Measurements from ENCODE around the gene CFAP97D2. TPM values are rescaled to one million over a fixed set of nuclear protein-coding genes. Genes with fewer than 3 reads are reported as not detected.
A peak's percentile ranks its signal among the peaks of the same experiment; 100 is the strongest.
"Not testable (repeated sequence)": the region's sequence is repeated elsewhere in the genome, so short reads cannot be mapped to it uniquely, and the experiment has no call there.

The CFAP97D2 gene
- total RNA-seq, 2 experiments from 2014 or later: not detected

DNA sequence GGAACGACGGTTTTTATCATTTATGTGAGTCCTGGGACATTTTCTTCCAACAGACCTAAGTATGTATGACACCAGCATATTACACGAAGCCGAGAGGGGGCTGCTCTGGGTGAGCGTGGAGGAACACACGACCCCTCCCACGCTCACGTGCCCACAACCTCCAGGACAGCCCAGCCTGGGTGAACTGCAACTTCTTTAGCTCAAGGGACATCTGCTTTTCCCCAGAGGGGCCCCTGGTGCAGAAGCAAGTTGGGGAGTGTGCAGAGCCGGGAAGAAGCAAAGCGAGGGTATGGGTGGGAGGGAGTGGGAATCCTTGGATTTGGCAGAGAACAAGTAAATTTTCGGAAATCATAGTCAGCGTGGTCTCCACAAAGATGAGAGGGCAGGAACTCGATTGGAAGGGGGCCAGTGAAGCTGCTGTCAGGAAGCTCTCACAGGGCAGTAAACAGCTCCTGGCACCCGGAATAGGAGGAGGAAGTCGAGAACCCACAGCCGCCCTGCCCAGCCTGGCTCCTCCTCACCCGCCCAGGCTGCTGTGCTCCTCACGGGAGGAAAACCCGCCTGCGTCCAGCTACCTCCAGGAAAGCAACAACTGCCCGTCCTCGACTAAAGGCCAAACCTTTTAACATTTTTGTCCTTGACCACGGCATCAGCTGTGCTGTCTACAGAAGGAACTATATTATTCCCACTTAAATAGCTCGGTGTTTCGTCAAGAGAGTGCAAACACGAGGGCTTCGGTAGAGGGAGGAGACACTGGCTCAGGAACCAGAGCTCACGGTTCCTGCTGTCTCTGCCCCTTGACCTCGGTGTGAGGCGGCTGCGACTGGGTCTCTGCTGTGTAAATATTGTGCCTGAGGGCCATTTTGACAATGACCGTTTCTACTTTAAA lies 17.2 kb upstream of the CFAP97D2 start:
- H3K9me3 Mint-ChIP-seq (ENCODE audit: insufficient read depth): no peaks in the 10 kb centered on the region
- peaks cover 27% of the 10 kb centered on the region for H3K27me3 Mint-ChIP-seq (ENCODE audit: low read depth)
- H3K36me3 Mint-ChIP-seq (ENCODE audit: low read depth): no peaks in the 10 kb centered on the region
- H3K27ac Mint-ChIP-seq: peak overlapping the region; percentile 73
- H3K4me1 Mint-ChIP-seq (ENCODE audit: low read depth): peaks cover 45% of the 10 kb centered on the region
- peak; percentile 75 for ATAC-seq
- POLR2A ChIA-PET: interaction anchor here (0.9 to 1.8 kb wide), 2 partner anchors 31 to 33 kb away, joined by 3 to 8 read pairs; no protein-coding TSS in a partner anchor
- CTCF ChIA-PET: interaction anchor here (0.8 to 1.3 kb wide), 3 partner anchors 12 to 19 kb away, joined by 3 to 4 read pairs (median 3); no protein-coding TSS in a partner anchor
- H3K4me3 Mint-ChIP-seq: peak overlapping the region; percentile 51
- no peak for DNase-seq

DNA sequence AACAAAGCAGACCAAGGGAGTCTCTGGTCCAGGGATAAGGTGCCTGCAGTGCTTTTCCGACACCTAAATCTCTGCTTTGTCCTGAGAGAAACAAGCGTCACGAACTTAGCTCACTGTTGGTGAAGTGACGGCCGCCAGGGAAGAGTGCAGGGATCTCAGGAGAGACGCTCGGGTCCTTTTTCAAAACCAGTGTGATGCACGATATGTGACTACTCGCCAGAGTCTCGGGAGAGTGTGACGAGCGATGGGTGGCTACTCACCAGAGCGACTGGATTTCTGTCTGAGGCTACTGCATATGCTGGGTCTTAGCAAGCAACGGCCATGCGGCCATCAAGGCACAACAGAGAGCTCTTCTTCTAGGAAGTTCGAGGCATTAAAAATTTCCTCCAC lies 16.5 kb upstream of the CFAP97D2 start:
- H3K27ac Mint-ChIP-seq: peak overlapping the region; percentile 23
- H3K27me3 Mint-ChIP-seq (ENCODE audit: low read depth): peaks cover 30% of the 10 kb centered on the region
- peaks cover 44% of the 10 kb centered on the region for H3K4me1 Mint-ChIP-seq (ENCODE audit: low read depth)
- DNase-seq (no peak), ATAC-seq (no peak)
- H3K9me3 Mint-ChIP-seq (ENCODE audit: insufficient read depth): no peaks in the 10 kb centered on the region
- no peak overlapping the region for H3K4me3 Mint-ChIP-seq
- H3K36me3 Mint-ChIP-seq (ENCODE audit: low read depth): no peaks in the 10 kb centered on the region
- POLR2A ChIA-PET: interaction anchor here (1.8 kb wide), 1 partner anchor 33 kb away, joined by 8 read pairs; no protein-coding TSS in a partner anchor
- CTCF ChIA-PET: interaction anchor here (0.8 to 1.3 kb wide), 3 partner anchors 11 to 20 kb away, joined by 3 to 4 read pairs (median 3); no protein-coding TSS in a partner anchor

DNA sequence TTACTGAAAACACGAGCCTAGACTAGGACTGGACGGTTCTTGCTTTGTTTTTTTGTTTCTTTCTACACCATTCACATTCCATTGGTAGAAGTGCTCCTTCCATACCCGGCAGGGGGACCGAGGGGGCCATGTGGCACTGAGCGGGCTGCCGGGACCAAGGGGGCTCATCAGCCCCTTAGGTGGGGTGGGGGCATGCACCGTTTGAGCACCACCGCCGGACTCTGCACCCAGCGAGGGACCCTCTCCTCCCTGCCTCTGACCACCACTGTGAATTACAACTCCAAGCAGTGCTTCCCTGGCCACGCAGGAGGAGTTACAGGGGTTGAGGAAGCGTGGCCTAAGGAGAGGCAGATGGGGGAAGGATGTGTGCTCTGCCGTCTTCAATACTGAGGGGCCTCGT lies 15.0 kb upstream of the CFAP97D2 start:
- CTCF ChIA-PET: no interaction called here
- ATAC-seq (no peak), DNase-seq (no peak)
- no peaks in the 10 kb centered on the region for H3K9me3 Mint-ChIP-seq (ENCODE audit: insufficient read depth)
- H3K4me3 Mint-ChIP-seq: no peak overlapping the region
- H3K27ac Mint-ChIP-seq: no peak overlapping the region
- POLR2A ChIA-PET: no interaction called here
- H3K36me3 Mint-ChIP-seq (ENCODE audit: low read depth): no peaks in the 10 kb centered on the region
- peaks cover 24% of the 10 kb centered on the region for H3K27me3 Mint-ChIP-seq (ENCODE audit: low read depth)
- H3K4me1 Mint-ChIP-seq (ENCODE audit: low read depth): peaks cover 37% of the 10 kb centered on the region

DNA sequence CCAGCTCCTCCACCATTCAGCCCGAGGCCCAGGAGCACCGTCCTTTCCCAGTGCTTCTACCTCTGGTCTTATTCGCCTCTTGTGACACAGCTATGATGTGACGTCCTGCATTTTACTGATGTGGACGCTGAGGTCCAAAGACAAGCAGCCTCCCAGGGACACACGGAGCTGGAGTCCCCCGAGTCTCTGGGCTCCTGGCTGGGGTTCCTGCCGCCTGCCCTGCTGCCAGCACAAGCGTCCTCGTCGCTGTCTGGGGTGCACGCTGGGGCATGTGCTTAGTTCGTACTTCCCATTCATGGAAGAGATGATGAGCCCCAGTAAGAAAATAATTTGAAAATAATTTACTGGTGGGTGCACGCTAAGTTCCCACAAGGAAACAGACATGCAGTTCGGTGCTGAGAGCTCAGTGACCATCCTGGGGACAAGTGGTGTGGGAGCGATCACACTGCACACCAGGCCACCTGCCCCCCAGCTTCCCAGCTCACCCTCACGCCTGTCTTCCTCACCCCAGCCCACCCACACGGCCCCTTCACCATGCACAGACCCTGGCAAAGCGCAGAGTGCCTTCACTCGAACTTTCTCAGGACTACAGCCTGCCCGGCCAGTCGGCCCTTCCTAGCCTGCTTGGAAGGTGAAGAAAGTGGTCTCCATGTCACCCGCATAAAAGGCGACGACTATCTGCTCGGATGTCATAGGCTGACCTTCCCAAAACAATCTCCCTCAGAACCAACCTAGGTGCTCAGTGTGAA lies 14.2 kb upstream of the CFAP97D2 start:
- POLR2A ChIA-PET: no interaction called here
- CTCF ChIA-PET: interaction anchor here (1.5 kb wide), 1 partner anchor 61 kb away, joined by 3 read pairs; no protein-coding TSS in a partner anchor
- Mint-ChIP-seq H3K27me3 (ENCODE audit: low read depth) (peaks cover 20% of the 10 kb centered on the region), H3K36me3 (ENCODE audit: low read depth) (no peaks in the 10 kb centered on the region), H3K4me1 (ENCODE audit: low read depth) (peaks cover 32% of the 10 kb centered on the region), H3K9me3 (ENCODE audit: insufficient read depth) (no peaks in the 10 kb centered on the region), H3K27ac (no peak overlapping the region), H3K4me3 (no peak overlapping the region)
- no peak for DNase-seq
- no peak for ATAC-seq

DNA sequence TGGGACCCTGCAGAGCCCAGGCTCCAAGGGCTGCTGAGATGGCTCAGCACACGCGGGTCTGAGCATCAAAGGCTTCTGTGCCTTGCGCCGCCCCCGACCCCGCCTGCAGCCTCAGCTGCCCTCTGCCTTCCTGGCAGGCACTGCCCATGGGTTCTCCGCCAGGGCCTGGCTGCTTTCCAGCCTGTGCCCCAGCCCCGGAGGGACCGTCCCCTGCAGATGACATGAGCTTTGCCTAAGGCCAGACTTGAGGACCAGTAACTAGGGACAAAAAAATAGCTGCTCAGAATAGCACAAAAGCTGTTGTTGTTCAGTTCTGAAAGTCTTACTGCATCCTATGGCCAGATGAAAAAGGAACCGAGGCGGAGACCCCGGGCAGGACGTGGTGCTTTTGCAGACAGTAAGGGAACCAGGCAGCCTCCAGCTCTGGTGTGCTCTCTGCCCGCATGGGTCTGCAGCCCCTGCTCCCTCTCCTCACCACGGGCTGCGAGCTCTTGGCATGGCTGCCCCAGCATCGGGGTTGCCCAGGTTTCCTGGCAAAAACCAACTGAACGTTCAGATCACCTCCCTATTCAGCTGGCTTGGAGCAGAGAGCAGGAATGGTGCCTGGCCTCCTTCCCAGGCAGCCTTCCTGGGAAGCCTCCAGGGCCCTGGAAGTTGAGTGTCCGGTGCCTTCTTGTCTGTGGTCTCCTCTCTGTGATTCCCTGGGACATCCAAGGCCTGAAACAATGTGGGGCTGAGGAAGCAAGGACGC lies 12.5 kb upstream of the CFAP97D2 start:
- Mint-ChIP-seq H3K4me3 (no peak overlapping the region), H3K9me3 (ENCODE audit: insufficient read depth) (peaks cover under 1% of the 10 kb centered on the region), H3K36me3 (ENCODE audit: low read depth) (no peaks in the 10 kb centered on the region), H3K27ac (no peak overlapping the region), H3K4me1 (ENCODE audit: low read depth) (peaks cover 19% of the 10 kb centered on the region), H3K27me3 (ENCODE audit: low read depth) (peaks cover 10% of the 10 kb centered on the region)
- ChIA-PET CTCF (interaction anchor here (1.5 kb wide), 2 partner anchors 9 to 59 kb away, joined by 3 read pairs; no protein-coding TSS in a partner anchor), POLR2A (no interaction called here)
- ATAC-seq: no peak
- DNase-seq: no peak

DNA sequence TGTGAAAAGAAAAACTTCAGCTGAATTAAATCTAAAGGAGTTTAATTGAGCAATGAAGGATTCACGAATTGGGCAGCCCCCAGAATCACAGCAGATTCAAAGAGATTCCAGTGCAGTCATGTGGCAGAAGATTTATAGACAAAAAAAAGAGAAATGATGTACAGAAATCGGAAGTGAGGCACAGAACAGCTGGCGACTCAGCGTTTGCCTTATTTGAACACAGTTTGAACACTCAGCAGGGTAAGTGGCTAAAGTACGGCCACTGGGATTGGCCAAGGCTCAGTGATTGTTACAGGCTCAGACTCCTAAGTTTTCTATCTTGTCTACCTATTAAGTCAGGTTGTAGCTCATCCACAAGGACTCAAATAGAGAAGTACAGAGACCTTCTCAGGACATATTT lies 11.6 kb upstream of the CFAP97D2 start:
- Mint-ChIP-seq H3K36me3 (ENCODE audit: low read depth) (no peaks in the 10 kb centered on the region), H3K9me3 (ENCODE audit: insufficient read depth) (peaks cover 3% of the 10 kb centered on the region), H3K4me1 (ENCODE audit: low read depth) (peaks cover 11% of the 10 kb centered on the region), H3K27me3 (ENCODE audit: low read depth) (peaks cover 10% of the 10 kb centered on the region), H3K27ac (no peak overlapping the region), H3K4me3 (no peak overlapping the region)
- CTCF ChIA-PET: interaction anchor here (1.5 kb wide), 1 partner anchor 10 kb away, joined by 3 read pairs; no protein-coding TSS in a partner anchor
- POLR2A ChIA-PET: no interaction called here
- no peak for DNase-seq
- no peak for ATAC-seq

DNA sequence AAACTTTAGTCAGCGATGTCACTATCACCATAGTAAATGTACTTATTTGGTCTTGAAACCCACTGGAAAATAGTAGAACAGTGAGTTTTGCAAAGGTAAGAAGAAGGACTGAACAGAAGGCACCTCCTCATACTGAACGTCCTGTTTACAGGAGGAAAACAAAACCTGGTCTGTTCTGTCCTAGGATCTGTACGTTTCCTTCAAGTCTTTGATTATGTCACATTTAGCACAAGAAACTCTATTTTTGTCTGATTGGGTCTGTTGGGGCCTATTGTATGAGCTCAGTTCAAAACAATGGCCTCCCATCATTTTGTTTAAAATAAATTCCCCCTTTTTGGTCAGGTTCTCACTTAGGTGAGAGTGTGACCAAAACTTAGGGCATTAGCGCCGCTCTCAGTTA lies 11.2 kb upstream of the CFAP97D2 start:
- CTCF ChIA-PET: interaction anchor here (1.0 to 1.5 kb wide), 2 partner anchors 9 to 10 kb away, joined by 3 read pairs; no protein-coding TSS in a partner anchor

DNA sequence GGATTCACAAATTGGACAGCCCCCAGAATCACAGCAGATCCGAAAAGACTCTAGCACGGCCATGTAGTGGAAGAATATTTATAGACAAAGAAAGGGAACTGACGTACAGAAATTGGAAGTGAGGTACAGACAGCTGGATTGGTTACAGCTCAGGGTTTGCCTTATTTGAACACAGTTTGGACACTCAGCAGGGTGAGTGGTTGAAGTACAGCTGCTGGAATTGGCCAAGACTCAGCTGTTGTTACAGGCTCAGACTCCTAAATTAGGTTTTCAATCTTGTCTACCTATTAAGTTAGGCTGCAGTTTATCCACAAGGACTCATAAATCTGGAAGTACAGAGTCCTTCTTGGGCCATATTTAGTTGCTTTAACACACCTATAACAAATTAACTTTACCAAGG lies 5.8 kb upstream of the CFAP97D2 start:
- POLR2A ChIA-PET: no interaction called here
- DNase-seq: no peak
- CTCF ChIA-PET: interaction anchor here (1.2 kb wide), 2 partner anchors 11 to 14 kb away, joined by 4 read pairs; no protein-coding TSS in a partner anchor
- no peak overlapping the region for H3K27ac Mint-ChIP-seq
- peaks cover 5% of the 10 kb centered on the region for H3K36me3 Mint-ChIP-seq (ENCODE audit: low read depth)
- peaks cover 7% of the 10 kb centered on the region for H3K27me3 Mint-ChIP-seq (ENCODE audit: low read depth)
- ATAC-seq: no peak
- H3K4me3 Mint-ChIP-seq: no peak overlapping the region
- peaks cover 3% of the 10 kb centered on the region for H3K4me1 Mint-ChIP-seq (ENCODE audit: low read depth)
- peaks cover 14% of the 10 kb centered on the region for H3K9me3 Mint-ChIP-seq (ENCODE audit: insufficient read depth)

More for the DNA sequence above, 11.2 kb upstream of the CFAP97D2 start:
- Mint-ChIP-seq H3K27me3 (ENCODE audit: low read depth) (peaks cover 10% of the 10 kb centered on the region), H3K9me3 (ENCODE audit: insufficient read depth) (peaks cover 7% of the 10 kb centered on the region), H3K36me3 (ENCODE audit: low read depth) (peaks cover 1% of the 10 kb centered on the region), H3K27ac (no peak overlapping the region), H3K4me3 (no peak overlapping the region), H3K4me1 (ENCODE audit: low read depth) (peaks cover 7% of the 10 kb centered on the region)
- POLR2A ChIA-PET: no interaction called here
- ATAC-seq (no peak), DNase-seq (no peak)

DNA sequence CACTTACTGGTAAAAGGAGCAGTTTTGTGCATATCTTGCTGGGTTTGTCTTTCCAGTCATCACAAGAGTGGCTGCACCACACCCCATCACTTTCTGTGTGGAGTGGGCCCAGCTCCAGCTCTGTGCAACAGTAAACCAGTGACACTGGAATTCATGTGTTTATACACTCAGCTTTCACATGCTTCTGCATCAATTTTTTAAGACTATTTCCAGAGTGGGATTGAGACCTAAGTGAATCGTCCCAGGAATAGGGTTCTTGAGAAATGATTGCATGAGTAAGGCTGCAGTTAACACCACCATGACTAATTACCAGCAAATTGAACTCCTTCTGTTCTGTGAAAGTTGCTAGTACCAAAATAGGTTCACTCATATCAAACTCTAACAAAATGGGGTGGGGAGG lies 5.3 kb upstream of the CFAP97D2 start:
- POLR2A ChIA-PET: no interaction called here
- no peak for ATAC-seq

DNA sequence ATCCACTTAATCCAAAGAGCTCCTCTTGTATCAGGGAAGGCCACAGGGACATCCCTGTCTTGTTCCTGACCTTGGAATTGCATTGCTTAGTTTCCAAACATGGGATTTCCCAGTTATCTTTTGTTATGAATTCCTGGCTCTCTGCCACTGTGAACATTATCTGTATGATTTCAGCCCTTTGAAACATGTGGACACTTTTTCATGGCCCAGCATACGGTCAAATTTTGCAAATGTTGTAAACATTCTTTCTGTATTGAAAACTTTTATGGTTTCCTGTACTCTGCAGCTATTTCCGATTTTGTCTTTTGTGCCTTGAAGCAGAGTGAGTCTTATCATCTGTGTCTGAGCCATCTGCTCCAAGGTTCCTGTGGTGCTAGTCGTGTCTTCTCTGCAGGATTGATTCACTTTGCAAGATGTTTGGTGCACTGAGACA lies 4.5 kb upstream of the CFAP97D2 start:
- Mint-ChIP-seq H3K27me3 (ENCODE audit: low read depth) (peaks cover 9% of the 10 kb centered on the region), H3K36me3 (ENCODE audit: low read depth) (peaks cover 5% of the 10 kb centered on the region), H3K9me3 (ENCODE audit: insufficient read depth) (peaks cover 14% of the 10 kb centered on the region), H3K27ac (no peak overlapping the region), H3K4me3 (no peak overlapping the region), H3K4me1 (ENCODE audit: low read depth) (peaks cover 3% of the 10 kb centered on the region)
- DNase-seq (no peak), ATAC-seq (no peak)
- ChIA-PET CTCF (no interaction called here), POLR2A (no interaction called here)

More for the DNA sequence above, 5.3 kb upstream of the CFAP97D2 start:
- Mint-ChIP-seq H3K4me1 (ENCODE audit: low read depth) (peaks cover 3% of the 10 kb centered on the region), H3K9me3 (ENCODE audit: insufficient read depth) (peaks cover 14% of the 10 kb centered on the region), H3K27ac (no peak overlapping the region), H3K36me3 (ENCODE audit: low read depth) (peaks cover 5% of the 10 kb centered on the region), H3K4me3 (no peak overlapping the region), H3K27me3 (ENCODE audit: low read depth) (peaks cover 11% of the 10 kb centered on the region)
- CTCF ChIA-PET: interaction anchor here (1.2 kb wide), 2 partner anchors 12 to 15 kb away, joined by 4 read pairs; no protein-coding TSS in a partner anchor
- no peak for DNase-seq

DNA sequence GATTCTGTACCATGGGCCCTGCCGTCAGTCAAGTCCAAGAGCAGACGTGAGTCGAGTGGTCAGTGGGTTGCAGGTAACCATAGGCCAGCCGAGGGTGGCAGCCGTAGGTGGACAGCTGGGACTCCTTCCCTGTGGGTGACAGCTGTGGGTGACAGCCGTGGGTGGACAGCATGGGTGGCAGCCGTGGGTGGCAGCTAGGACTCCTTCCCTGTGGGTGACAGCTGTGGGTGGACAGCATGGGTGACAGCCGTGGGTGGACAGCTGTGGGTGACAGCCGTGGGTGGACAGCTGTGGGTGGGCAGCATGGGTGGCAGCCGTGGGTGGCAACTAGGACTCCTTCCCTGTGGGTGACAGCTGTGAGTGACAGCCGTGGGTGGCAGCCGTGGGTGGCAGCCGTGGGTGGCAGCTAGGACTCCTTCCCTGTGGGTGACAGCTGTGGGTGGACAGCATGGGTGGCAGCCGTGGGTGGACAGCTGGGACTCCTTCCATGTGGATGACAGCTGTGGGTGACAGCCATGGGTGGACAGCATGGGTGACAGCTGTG lies 2.6 kb upstream of the CFAP97D2 start:
- H3K9me3 Mint-ChIP-seq (ENCODE audit: insufficient read depth): peaks cover 14% of the 10 kb centered on the region
- H3K36me3 Mint-ChIP-seq (ENCODE audit: low read depth); H3K27ac Mint-ChIP-seq; POLR2A ChIA-PET; DNase-seq; ATAC-seq; H3K4me3 Mint-ChIP-seq; H3K27me3 Mint-ChIP-seq (ENCODE audit: low read depth): not testable (repeated sequence)
- CTCF ChIA-PET: interaction anchor here (1.0 kb wide), 1 partner anchor 8 kb away, joined by 3 read pairs; no protein-coding TSS in a partner anchor
- peaks cover 15% of the 10 kb centered on the region for H3K4me1 Mint-ChIP-seq (ENCODE audit: low read depth)
